Measurements from ENCODE around the gene CREB3L4.

CREB3L4 gene

DNA sequence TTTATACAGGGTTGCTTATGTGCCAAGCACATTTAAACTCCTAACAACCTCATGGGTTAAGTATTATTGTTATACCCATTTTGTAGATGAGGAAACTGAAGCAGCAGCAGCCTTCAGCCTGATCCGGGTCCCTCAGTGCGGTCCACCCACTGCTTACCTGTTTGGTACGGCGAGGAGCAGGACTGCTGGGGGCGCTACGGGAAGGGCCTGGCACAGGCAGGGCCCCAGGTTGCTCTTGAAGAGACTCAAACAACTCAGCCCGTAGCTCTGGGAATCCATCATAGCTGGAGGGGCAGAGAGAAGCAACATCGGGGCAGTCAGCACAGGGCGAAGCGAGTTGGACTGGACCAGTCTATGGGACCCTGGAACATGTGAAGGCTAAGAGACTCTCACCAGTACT, 30.4 kb upstream of the CREB3L4 start:
- DNase-seq, result no peak

DNA sequence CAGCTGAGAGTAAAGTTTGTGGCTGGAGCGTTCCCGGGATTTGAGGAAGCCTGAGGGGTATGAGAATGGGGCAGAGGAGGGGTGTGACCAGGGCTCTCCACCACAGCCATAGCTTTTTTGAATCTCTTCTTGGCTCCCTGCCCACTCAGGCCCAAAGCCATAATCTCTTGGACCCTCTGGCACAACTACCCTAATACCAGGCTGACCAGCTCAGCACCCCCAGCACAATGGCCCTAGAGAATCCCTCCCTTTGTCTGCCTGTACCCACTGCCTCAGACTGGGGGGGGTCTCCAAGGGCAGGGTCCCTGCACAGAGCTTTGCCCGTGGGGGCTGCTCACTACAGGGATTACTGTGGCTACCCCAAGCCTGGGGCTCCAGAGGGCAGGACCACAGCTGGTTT, 28.7 kb upstream of the CREB3L4 start:
- DNase-seq, result no peak

DNA sequence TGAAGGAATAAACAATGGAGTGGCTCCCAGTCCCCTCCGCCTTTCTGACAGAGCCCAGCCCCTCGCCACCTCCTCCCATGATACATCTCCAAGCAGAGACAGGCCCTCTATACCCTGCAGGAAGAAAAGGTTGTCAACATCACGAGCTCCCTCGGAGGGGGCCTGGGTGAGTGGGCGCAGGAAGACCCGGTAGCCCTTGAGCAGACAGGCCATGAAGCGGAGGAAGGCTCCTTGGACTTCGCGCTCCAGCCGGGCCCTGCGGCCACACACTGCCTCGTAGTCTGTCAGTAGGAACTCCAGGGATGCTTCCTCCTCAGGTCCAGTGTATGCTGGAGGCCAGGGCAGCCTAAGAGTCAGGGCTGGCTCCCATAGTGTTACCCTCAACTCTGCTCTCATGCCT, 28.2 kb upstream of the CREB3L4 start:
- no peak for DNase-seq

DNA sequence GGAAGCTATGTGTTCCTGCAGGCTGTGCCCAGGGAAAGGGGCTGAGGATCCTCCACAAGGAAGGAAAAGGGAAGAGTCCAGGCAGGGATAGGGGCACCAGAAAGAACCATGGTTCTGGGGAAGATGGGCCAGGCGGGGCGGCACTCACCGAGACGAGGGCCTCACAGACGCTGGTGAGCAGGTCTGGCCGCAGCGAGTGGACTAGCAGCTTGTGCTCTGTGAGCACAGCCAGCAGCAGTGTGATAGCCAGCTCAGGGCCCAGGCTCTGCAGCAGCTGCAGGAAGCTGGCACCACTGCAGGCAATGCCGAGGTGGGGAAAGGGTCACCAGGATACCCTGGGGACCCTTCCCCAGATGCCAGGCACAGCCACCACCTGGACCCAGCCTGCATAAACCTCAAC, 26.9 kb upstream of the CREB3L4 start:
- DNase-seq, result no peak

DNA sequence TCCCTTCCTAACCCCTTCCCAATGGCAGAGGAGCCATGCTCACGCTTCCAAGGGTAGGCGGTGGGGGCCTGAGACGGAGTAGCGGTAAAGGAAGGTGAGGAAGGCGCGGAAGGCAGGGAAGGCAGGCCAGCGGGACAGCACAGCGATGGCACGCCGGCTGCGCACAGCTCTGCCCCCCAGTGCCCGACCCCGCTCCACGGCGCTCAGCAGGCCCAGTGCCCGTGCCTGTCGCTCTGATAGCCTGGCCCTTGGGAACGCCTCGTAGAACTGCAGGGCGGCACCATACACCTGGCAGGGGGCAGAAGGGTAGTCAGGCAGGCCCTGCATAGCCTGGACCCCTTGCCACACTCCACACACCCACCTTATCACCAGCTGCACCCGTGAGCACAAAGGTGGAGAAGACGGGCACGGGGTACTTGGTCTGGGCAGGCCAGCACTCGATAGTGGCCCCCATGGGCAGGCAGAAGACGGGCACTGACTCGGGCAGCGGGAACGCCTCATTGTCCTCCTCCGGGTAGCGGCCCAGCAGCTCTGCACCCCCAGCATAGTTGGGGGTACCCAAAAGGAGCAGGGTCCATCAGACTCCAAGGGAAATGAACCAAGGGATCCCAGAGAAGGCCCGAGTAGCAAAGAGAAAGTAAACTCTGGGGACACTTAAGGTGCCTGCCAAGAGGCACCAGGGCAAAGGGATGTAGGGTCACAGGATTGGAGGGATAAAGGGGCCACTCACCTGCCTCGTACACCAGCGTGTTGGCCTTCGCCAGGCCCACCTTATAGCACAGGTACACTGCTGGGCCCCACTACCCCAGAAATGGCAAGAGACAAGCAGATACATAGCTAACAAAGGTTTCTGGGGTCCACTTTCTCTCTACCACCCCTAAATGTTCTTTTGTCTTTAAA, 25.6 kb upstream of the CREB3L4 start:
- no peak for DNase-seq

DNA sequence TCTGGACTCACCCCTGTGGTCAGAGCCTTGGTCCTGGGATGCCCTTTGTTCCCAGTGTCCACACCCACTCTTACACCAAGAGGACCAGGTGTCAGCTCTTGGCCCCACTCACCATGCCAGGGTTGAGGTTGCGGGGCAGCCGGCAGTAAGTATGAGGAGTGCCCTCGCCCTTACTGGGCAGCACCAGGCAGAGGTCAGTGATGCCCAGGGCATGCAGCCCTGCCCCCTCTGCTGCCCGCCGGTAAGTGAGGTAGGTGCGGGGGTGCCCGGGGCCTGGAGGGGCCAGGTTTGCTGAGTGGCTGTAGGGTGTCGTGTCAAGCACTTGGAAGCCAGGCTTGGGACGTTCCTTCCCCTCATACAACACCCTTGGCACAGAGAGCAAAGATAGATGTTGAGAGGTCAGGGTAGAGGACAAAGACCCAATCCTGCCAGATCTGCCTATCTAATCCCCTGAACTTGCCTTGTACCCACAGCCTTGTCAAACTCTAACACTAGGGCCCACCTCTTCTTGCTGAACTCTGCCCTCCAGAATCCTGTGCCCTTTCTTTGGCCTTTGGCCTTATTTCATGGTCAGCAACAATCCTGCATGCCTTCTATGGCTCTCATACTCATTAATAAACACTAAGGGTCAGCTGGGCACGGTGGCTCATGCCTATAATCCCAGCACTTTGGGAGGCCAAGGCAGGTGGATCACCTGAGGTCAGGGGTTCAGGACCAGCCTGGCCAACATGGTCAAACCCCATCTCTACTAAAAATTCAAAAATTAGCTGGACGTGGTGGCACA, 24.7 kb upstream of the CREB3L4 start:
- DNase-seq, result no peak

DNA sequence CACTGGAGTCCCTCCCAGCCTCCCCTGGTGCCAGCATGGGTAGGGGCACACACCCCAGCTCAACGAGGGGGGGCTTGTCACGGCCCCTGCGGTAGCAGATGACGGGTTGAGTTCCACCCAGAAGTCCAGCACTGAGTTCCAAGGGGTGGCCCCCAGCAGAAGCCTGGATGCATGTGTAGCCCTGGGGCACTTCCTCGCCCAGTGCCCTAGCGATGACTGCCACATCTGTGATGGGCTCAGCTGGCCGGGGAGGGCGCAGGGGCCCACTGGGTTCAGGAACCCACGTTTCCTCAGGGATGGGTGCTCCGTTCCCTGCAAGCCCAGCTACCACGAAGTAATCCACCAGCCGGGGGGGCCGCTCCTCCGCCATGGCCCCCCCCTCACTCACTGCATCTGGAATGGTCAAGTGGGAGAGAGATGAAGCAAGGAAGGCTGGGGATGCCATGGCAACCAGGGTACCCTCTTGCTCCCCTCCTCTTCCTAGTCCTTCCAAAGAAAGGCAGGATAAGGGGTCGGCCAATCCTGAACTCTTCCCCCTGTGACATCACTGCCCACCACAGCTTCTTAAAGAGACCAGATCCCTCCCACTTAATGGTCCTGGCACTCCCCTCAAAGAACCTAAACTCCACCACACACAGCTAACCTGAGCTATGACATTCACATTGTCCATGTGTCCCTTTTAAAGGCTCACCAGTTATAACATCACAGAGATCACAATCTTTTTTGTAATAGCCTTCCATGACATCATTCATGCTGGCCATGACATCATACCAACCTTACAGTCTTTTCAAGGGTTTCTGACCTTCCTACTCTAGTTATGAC, 23.5 kb upstream of the CREB3L4 start:
- no peak for DNase-seq

DNA sequence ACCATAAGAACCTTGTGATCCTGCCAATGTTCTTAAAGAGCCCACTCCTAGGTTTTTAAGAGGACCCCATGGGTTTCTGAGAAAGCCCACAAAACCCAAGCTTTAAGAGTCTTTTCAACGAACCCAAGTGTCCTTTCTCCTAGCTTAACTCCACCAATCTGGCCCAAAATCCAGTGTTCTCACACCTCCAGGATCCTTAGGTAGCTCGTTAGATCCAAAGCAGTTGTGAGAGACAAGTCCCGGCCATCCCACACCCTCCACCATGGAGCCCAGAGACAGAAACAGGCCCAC, 22.9 kb upstream of the CREB3L4 start:
- DNase-seq, result no peak

DNA sequence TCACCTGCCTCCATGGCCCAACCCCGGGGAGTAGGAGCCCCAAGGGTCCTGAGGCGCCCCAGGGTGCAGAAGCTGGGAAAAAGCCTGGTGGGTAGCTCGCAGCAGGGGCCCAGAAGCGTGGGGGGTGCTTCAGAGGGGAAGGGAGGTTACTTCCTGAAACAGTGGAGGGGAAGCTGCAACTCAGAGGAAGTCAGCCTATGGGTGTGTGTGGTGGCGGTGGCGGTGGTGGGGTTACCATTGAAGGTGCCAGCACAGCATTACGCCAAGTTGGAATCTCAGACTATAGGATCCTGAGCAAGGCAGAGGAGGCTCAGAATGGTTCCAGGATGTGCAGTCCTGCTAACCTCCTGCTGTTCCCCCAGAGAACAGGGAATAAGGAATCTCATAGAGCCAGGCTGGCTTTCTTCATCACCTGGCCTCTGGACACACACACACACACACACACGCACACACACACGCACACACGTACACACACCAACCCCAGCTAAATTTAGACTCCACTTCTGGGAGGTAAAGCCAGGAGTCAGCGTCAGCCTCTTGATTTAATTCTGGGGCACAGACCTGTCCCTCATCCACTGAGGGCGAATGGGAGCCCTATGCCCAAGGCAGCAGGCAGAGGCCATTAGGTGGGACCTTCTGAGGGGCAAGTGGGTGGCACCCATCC, 22.4 kb upstream of the CREB3L4 start:
- DNase-seq, result no peak

DNA sequence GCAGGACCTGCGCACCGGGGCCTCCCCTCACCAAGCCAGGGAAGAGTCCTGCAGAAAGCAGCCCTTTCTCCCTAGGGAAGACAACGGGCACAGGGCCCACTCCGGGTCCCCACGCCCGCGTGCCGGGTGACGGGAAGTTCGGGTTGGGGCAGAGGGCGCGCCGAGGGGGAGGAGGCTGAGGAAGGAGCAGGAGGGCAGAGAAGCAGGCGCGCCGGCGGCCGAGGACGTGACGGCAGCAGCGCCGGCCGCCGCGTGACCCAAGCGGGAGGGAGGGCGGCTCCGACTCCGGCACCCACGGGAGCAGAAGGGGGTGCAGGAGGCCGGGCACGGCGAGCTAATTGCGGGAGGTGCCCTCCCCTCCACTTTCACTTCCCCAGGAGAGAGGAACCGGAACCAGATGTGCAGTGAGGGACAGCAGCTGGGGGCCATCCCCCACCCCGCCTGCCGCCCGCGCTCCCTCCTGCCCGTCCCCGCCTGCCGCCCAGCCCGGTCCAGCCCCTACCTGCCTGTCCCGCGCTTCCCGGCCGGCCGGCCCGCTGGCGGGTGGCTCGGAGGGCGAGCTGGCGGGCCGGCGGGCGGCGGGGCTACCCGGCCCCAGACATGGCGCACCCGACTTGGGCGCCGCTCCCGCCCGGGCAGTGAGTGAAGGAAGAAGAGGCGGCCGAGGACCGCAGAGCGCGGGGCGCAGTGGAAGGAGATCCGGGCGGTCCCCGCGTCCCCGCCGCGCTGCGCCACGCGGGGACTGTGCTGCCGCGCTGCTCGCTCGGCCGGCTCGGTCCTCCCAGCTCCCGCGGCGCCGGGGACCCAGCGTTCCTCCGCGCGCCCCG, 21.7 kb upstream of the CREB3L4 start:
- no peak for DNase-seq

DNA sequence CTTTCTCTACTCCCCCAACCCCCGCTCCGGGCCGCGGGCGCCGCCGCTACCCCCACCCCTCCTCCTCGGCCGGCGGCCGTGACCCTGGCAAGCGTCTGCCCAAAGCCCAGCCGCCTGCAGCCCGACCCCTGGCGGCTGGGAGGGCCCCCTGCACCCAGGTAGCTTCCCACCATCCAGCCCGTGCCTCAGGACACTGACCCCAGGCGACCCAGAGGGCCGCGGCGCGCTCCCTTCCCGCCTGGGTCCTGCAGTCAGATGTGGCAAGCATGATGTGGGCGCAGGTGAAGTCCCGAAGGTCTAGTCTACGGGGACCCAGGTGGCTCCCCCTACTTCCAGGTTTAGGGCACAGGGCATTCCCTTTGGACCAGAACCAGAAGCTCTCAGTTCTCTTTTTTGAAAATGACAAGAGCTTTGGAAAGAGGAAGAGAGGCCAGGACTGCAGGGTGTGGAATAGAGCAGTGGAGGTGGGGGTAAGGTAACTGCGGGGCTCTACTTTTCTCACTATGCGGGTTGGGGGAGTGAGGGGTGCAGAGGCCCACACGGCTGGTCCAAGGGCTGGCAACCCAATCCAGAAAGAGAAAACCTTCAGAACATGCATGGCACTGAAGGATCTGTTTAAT, 21.0 kb upstream of the CREB3L4 start, which contains the start of gene DENND4B:
Gene DENND4B, minus strand, starts transcription at position 97 of the 620 bp plus-strand sequence. CDS start 2,344 bp downstream, outside the sequence.
- DNase-seq, result peak; percentile 65 to 80

DNA sequence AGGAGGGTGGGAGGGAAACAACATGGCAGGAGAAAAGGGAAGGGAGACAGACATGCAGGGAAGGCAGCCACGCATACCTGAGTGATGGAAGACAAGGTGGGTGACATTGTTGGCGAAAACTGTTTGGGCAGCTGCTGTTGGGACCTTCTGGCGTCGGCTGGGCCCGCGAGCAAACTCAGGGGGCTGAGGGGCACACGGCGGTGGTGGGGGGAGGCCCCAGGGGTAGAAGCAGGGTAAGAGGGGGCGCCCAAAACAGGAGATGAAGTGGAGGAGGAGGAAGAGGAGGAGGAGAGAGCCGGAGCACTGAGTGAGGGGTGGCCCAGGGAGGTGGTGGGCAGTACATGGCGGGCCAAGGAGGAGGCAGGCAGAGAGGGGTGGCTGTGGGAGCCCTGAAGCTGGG, 16.5 kb upstream of the CREB3L4 start:
- DNase-seq, result no peak

DNA sequence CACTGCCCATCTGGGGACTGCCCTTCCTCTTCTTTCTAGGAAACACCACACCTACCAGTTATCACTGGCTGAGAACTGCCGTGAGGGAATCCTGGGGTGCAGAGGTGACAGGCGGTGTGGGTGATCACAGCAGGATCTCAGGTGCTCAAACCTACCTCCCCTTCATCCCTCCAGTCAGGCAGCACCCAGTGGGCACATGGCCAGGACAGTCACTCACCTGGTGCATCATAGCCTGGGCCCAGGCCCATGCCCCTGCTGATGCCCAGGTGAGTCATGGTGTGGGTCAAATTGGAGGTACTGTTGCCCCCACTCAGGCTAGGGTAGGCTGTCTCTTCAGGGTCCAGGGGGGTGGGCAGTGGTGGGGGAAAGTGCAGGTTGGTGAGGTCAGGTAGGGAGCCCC, 15.9 kb upstream of the CREB3L4 start:
- DNase-seq, result no peak

DNA sequence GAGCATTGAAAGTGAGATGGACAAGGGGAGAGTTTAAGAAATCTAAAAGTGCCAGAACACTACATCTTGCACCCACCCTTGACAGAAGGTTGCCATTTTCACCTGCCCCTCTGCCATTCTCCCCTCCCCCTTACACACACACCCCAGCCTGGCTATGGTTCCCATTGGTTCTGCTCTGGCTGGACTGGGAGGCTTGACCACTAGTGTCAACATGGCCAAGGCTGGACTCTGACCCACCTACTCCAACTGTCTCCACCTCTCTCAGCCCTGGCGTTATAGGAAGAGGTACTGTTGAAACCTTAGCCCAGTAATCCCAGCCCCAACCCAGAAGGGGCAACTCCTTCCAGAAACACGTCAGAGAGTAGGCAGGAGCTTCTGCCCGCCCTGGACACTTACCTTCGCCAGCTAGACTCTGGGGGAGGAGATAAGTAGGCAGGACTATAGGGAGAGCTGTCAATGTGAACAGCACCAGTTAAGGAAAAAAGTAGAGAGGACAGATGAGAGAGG, 13.8 kb upstream of the CREB3L4 start:
- no peak for DNase-seq

DNA sequence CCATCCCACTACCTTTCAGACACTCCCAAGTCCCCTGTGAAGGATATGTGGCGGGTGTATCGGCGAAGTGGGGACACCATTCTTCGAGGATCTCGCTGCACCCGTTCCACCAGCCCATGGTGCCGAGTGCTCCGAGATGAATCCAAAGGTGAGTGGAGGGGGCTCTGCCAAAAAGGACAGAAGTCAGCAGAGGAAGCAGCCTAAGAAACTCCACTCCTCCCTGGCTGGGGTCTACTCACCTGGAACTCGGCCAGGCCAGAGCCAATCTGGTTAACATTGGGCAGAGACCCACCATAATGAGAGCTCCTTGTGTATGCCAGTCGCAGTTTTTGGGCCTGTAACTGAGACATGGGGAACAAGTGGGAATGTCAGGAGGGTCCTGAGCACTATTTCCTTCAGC, 12.9 kb upstream of the CREB3L4 start:
- no peak for DNase-seq

DNA sequence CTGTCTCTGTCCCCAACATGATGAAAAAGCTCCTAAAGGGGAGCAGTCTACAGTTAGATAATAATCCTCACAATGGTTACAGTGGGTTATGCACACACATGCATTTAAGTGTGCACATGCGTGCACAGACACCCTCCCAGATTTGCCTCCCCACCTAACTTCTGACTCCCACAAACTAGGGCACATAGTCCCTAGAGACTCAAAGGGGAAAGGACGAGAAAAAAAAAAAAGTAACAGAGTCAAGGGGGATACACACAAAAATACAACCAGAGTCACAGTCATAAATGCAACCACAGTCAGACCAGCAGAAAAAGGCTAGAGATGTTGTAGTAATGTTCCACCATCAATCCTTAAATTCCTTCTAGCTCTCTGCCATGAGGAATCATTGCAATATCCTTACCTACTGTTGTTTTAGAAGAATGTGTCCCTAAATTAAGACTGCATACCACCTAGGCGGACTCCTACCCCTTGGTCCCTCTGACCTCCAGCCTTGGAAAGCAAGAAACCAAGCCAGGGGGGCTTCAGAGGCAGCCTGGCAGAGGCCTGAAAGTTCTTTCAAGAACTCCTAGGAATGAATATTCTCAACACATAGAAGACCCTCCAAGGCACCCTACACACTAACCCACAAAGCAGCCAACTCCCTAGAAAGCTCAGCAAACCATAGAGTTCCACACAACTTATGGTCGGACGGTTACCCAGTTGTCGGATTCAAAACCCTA, 10.5 kb upstream of the CREB3L4 start:
- no peak for DNase-seq

DNA sequence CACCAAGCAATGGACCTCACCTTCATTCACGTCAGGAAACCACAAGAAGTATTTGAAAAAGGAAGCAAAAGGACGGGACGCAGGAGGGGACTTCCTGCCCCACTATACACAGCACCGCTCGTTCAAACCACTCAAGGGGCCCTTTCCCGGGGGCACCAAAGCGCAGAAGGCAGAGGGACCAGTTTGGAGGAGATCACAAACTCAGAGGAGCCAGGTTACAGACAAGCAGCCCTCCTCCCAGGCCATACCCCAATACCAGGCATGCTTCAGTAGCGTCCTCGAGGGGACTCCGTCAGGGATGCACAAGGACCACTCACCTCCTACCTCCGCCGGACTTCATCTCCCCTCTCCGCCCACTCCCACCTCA, 10.0 kb upstream of the CREB3L4 start:
- no peak for DNase-seq

DNA sequence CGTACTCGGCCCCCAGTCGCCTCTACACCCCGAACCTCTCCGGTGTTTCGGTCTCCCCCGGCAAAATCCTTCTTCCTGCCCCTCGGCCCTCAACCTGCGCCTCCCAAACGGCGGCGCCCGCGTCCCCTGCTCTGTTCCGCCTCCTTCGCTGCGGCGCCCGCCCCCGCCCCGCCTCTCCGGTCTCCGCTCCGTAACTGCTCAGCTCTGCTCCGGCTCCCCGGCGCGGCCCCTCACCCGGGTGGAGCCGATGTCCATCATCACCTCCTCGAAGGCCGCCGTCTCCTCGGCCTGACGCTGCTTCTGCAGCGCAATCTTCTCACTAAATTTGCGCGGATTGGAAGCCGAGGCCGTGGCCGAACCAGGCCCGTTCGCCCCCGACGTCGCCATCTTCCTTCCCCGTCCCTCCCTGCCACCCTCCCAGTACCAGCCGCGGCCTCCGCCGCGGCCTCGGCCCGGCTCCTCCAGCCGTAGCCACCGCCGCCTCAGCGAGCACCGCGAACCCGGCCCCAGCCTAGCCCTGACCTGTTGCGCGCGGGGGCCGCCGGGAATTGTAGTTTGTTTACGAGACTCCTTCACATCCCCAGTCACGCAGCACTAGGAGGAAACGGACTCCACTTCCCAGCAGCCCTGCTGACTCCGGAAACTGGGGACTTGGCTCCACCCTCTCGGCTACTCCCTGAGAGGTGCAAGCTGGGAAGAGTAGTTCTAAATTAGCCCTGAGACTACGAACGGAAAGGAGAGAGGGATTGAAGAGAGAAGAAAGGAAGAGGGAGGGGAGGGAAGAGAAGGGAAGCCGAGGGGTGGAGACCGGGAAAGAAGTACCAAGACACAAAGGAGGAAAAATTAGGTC, 9.4 kb upstream of the CREB3L4 start, which contains the start of gene CRTC2:
Gene CRTC2, minus strand, starts transcription at position 502 of the 850 bp plus-strand sequence. Its CDS starts 115 bp downstream, at position 387.
- peak; percentile 97 to 98 for DNase-seq

DNA sequence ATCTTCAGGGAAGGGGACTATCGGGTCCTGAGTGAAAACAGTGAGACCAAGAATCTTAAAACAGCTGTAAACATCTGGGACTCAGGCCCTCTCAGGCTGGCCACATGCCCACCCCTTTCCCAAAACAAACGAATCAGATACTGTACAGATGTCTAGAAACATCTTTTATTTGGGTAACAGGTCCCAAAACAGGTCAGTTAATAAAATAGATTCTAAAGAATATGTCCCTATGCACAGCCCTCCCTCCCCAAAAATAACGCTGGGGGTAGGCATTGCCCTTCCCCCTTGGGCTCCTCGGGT, 8.8 kb upstream of the CREB3L4 start:
- no peak for DNase-seq

DNA sequence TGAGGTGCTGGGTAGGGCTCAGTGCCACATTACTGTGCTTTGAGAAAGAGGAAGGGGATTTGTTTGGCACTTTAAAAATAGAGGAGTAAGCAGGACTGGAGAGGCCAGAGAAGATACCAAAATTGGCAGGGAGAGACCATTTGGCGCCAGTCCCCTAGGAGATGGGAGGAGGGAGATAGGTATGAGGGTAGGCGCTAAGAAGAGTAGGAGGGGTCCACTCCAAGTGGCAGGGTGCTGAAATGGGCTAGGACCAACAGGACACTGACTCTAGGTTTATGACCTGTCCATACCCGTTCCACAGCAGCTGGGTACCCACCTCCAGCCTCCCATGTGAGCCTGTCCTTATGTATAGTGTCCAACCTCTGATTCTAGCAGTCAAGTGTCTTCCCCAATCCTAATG, 8.2 kb upstream of the CREB3L4 start:
- no peak for DNase-seq

Measured in NCI-H1930 (cell line).